NCI-H146 (cell line): ENCODE measurements around the gene INPP4B.

Source experiments
- DNase-seq: peaks from one replicate; lab custom pipeline; 2025; lab: John Stamatoyannopoulos, UW

INPP4B gene

DNA sequence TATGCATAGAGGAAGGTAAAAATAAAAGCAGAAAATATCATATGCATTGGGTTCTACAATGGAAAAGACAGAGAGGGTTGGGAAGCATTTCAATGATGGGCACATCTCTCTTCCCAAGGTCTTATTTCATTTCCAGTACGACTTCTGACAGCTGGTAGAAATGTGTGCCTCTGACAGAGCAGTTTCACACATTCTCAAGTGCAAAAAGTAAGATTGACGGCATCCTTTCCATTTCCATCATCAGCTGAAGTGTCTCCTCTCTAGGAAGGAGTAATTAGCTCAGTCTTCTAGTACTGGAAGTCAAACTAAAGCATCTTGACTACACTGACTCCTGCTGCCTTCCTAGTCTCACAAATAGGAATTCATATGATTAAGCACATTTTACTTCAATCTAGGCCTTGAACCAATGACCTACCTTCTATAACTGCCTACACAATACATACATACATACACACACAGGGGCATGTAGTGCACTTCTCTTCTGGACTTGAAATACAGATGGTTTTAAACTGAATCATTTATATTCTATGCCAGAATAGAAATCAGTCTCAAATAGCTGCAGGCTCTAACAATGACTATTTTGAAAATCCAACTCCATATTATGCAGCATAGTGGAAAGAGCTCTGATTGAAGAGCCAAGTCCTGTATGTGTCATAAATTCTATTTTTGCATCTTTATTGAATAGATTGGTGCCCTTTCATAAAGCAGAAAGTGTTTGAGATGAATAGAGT is 473.4 kb downstream of the INPP4B start:
- no peak for DNase-seq

- DNase-seq, result no peak
These were observed 477.0 kb downstream of the INPP4B start for GRCh38 chr4:142369141-142369540.

DNA sequence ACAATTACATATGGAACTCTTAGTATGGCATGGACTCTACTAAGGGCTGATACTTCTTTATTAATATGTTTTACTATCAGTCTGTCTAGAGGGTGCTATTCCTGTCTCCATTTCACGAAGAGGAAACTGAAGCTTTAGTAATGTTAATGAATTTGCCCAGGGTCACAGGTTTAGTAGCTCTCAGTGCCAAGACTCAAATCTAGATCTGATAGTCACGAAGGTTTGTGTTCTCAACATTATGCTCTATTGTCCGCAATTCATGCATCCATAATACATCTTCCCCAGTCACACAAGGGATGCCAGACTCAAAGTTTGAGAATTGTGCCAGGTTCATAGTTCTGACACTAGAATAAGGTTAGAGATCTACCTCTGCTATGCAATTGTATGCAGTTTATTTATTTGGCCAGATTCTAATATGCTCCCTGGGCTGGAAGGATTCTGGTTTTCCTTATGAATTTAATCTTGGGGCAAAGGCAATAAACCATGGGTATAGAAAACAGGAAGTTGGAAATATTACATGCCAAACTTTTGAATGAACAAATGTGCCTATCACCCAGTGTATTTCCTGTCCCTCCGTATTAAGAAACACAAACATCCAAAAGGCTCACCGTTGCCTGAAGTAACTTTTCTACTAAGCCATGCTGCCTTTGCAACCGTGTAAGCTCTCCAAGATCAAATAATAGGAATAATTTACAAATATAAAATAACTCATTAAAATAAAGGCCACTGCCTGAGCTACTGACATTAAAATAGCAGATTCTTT is 478.5 kb downstream of the INPP4B start:
- no peak for DNase-seq

- DNase-seq, result no peak
These were observed 479.3 kb downstream of the INPP4B start for GRCh38 chr4:142366769-142367181.

DNA sequence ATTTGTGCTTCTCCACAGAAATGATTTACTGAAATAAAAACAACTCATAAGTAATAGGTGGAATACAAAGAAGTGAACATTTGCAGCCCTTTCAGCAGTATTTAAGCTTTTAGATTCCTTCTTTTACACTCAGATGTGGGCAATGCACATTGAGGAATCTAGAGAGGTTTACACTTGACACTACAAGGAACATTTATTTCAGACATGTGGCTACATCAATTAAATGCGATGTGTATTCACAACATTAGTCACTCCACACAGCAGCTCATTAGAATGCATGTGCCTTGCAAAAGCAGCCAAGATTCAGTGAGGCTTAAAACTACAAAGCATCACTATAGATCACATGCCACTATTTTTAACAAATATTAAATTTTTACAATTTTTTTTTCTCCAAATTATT is 480.7 kb downstream of the INPP4B start:
- no peak for DNase-seq

DNA sequence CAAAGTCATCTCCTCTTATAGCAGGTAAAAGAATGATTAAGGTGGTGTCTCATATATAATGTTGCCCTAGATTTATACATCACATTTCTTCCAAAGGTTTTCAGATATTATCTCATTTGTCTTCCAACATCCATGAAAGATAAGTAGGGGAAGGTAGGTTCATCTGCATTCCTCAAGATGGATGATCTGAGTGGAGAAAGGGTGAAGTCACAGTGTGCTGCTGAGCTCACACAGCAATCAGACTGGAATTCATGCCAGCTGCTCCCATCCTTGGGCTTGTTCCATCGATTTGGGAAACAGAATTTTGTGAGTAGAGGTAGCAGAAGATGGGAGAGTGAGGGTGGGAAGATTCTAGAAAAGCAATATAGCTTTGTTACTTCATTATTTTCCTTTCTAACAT is 482.4 kb downstream of the INPP4B start:
- DNase-seq, result no peak

GRCh38 chr4:142361981-142362380 is 484.1 kb downstream of the INPP4B start:
- DNase-seq, result no peak

DNA sequence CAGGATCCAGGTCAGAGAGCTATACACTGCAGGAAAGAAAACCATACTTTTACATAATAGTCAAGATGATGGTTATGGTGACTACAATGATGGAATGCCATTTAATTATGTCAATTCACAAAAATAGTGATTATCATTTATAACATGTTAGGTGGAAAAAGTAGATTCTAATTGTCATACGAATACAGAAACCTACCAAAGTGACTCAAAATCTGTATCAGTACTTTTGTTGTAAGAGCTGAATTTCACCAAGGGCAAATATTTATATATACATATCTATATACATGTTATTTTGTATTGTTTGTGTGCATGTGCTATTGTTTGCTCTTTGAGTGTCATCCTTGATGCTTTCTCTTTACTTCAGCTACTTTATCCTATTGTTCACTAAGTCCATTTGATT is 485.4 kb downstream of the INPP4B start:
- DNase-seq, result no peak

GRCh38 chr4:142358656-142359055 is 487.4 kb downstream of the INPP4B start:
- no peak for DNase-seq

DNA sequence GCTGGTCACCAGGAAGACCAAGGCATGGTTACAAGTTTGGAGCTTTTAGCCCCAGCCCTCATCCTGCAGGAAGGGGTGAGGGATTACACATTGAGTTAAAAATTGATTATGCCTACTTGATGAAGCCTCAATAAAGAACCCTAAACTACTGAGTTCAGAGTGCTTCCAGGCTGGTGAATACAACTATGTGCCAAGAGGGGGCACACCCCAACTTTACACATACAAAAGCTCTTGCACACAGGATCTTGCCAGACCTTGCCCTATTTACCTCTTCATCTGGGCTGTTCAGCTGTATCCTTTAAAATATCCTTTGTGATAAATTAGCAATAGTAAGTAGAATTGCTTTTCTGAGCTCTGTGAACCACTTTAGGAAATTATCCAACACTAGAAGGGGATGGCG is 489.3 kb downstream of the INPP4B start:
- no peak for DNase-seq

- no peak for DNase-seq
These were observed 489.9 kb downstream of the INPP4B start for GRCh38 chr4:142356118-142356759.

DNA sequence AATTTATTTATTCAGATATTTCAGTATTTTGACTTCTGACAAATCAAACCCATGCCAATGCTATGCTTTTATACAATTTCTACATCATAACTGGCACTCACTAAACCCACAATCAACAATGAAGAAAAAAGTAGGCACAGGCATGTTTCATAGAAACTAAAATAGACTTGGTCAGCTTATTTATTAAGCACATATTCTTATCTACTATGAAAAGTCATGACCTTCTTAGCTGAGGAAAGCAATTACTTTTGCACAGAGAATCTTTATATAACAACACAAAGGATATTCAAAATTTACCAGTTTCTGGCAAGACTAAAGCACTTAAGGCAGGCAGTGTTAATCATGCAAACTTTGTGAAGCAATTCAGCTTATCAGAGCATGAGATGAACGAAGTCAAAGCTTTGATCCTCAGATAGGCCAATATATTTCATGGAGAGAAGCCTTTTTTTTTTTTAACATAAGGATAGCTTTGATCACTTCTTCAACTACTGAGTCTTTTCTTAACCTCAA is 490.6 kb downstream of the INPP4B start:
- DNase-seq, result no peak

GRCh38 chr4:142354794-142355420 is 491.2 kb downstream of the INPP4B start:
- no peak for DNase-seq

DNA sequence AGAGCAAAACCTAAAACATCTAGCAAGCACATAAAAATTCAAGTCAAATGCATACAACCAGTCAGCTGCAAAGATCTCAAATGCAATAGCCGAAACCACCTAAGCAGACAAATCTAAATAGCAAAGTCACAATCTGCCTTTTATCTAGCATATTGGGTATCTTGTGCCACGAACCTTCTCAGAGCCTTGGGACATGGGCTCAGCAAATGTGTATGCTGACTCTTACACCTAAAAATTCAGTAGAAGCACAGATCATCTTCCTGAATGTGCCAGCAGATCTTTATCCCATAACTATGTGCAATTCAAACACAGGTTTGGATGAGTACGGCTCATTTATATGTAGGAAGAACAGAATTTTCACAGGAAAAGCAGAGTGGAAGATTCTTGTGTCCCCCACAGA is 492.1 kb downstream of the INPP4B start:
- DNase-seq, result no peak

DNA sequence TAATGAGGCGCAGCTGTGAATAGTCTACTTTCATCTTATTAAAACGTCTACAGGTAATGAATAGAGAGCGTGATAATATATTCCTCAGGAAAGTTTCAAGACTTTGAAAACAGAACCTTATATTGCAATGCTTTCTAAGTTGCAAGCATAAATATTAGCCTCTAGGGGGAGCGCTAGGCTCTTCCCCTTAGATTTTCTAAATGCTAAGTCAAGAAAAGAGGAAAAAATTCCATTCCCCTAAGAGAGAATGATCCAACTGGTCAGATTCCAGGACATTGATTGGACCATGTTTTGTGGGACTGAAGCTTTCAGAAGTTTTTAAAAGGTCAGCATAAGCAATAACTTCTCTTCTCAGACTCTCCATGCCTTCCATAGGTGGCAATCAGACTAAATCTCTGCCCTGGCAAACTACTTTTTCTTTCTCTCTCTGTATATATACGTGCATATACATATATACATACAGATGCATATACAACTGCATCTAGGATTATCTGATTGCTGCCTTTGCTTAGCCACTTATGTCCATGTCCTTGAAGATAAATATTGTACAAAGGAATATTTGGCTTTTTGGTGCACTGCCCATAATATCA is 492.9 kb downstream of the INPP4B start:
- peak; percentile 2 for DNase-seq

GRCh38 chr4:142352712-142353111 is 493.4 kb downstream of the INPP4B start:
- DNase-seq, result no peak

DNA sequence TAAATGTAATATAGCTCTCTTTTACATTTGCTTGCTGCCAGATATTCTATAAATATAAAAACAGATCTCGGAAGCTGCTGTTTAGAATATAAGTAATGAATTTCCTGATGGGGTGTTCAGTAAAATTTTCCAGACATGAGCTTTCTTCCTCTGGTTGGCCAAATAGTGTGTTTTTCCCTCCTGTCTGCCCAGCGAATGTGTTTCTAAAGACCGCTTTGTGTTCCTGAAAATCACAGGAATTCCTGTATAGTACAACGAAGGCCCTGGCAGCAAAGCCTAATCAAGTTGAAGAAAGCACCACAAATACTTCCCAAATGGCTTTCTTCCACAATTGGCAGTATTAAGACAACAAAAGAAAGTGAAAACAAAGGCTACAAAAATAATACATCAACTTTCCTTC is 494.1 kb downstream of the INPP4B start:
- DNase-seq, result no peak

DNA sequence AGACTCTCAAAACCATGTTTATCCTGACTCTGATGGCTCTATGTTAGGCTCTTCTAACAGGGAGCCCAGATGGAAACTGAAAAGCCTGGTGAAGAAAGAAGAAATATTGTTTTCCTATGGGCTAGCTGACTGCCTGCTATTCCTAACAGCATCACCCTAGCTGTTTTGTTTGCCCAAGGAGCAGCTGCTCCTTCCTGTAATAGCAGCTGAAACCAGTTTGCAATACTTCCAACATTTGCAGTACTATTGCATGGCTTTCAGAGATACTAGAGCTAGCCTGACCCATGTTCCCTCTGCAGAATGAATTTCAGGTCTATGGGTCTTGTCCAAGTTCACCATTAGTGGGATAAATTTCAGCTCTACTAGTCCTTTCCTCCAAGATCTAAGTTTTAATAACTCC is 495.2 kb downstream of the INPP4B start:
- DNase-seq, result no peak

DNA sequence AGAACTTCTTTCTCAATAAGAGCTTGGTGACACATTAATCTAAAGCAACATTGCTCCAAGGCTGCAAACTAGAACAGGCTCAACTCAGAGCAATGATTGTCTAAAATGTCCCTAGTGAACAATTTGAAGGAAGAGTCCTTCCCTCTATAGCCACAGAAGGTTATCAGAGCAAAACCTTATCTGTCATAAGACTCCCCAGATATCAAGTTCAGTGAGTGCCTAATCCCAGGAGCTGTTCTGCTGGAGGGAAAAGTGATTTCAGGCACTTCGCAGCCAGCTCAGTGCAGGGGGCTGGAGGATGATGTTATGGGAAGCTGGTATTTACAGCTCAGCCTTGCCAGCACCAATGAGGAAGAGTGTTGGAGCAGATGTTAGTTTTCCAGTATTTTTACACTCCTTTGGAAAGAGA is 497.5 kb downstream of the INPP4B start:
- no peak for DNase-seq

GRCh38 chr4:142347241-142347640 is 498.9 kb downstream of the INPP4B start:
- no peak for DNase-seq

- no peak for DNase-seq
These were observed 500.2 kb downstream of the INPP4B start for GRCh38 chr4:142345924-142346323.

- DNase-seq, result no peak
These were observed 504.8 kb downstream of the INPP4B start for GRCh38 chr4:142341268-142341667.
